ENCODE measurements around the gene MRM1.

DNA sequence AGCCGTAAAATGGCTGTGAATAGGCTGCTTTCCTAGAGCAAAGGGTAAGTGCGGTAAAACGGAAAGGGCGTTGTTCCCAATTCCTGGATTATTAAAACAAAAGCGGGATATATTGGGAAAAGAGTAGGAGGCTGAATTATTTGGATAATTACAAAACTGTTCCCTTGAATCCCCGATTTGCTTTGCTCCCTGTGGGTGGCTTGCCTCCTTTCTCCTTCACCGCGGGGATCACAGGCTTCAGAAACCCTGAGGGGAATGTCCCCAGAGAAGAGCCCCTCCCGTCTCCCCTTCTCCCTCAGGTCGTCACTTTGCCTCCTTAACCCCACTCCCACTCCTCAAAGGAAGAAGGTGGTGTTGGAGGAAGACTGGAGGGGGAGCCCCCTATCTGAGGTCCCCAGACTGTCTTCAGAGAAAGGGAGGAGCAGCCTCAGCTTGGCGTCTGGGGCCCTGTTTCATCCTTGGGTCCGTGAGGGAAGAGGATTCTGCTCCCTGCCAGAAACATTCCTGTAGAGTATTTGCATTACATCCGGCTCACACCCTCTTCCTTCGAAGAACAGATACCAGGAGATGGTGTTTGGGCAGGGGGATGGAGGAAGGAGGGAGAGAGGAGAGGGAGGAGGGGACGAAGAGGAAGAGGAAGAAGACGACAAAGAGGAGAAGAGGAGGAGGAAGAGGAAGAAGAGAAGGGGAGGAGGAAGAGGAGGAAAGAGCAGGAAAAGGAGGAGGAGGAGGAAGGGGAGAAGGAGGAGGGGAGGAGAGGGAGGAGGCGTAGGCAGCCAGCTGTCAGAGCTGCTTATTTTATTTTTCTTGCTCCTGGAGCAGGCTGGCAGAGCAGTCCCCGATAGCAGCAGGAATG lies 31.8 kb downstream of the MRM1 start:
- no peak for TF ChIP-seq EZH2 (IDR thresholded peaks at IDR 0.05; ENCODE audit: insufficient read depth, poor library complexity, severe bottlenecking)
- no peak for TF ChIP-seq EZH2phosphoT487 (IDR thresholded peaks at IDR 0.05; ENCODE audit: insufficient read depth, low read depth)
